Stimulated activated CD8-positive, alpha-beta memory T cell treated with anti-CD3 and anti-CD28 coated beads, Interleukin-15, amount 100 ng/mL, for 48 hours (primary cell): ENCODE measurements around the gene JARID2.

Source experiments
- DNase-seq, 2 donors: peaks; one replicate each; pipeline ENCODE4 v3.0.0-alpha.2; 2020; ENCODE audit warnings: low read depth in 2 of 2

Gene JARID2

DNA sequence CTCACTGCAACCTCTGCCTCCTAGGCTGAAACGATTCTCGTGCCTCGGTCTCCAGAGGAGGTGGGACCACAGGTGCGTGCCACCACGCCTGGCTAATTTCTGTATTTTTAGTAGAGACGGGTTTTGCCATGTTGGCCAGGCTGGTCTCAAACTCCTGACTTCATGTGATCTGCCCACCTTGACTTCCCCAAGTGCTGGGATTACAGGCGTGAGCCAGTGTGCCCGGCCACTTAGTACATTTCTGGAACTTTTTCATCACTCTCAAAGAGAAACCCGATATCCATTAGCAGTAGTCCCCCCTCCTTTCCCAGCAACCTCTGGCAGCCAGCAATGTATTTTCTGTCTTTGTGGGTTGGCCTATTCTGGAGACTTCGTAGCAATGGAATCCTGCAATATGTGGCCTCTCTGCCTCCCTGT, 109.8 kb downstream of the JARID2 start:
- DNase-seq = no peak

DNA sequence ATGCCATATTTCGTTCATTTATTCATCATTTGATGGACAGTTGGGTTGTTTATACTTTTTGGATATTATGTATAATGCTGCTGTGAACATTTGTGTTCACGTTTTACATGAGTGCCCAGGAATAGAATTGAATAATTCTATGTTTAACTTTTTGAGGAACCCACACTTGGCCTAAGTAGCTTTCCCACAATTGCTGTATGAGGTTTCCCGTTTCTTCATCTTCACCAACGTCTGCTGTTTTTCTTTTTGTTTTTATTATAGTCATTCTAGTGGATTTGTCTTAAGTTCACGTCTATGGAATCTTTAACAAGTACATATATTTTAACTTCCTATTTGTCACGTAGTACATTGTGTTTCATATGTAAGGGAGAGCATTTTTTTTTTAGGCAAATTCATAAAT, 110.3 kb downstream of the JARID2 start:
- no peak for DNase-seq

DNA sequence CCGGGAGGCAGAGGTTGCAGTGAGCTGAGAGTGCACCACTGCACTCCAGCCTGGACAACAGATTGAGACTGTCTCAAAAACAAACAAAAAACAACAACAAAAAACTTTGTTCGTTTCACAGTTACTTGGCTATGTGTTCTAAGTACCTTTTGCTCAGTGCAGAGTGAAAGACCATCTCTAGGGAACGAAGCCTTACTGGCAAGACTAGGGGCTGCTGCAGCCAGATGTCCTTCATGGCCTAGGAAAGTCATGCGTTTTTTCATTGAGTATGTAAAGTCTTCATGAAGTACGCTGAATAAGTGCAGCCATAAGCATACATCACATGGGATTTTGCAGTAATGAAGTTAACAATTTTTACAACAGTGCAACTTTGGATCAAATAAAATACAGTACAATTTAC, 111.1 kb downstream of the JARID2 start:
- no peak for DNase-seq

DNA sequence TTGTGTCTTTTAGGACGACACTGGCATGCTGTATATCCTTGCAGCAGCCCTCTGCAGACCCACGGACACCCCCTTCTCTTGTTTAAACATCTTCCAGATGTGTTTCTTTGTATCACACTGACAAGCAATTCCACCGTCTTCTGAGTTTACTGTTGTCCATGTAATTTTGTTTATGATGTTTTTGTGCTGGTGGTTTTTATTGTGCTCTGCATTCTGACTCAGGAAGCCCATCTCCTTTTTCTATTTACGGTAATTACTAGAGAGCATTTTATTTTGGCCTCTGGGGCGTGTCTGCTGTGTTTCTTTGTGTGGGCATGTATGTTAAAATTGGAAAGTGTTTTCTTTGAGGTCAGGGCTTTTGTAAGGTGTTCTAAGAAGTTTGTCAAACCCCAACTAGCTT, 111.9 kb downstream of the JARID2 start:
- no peak for DNase-seq

DNA sequence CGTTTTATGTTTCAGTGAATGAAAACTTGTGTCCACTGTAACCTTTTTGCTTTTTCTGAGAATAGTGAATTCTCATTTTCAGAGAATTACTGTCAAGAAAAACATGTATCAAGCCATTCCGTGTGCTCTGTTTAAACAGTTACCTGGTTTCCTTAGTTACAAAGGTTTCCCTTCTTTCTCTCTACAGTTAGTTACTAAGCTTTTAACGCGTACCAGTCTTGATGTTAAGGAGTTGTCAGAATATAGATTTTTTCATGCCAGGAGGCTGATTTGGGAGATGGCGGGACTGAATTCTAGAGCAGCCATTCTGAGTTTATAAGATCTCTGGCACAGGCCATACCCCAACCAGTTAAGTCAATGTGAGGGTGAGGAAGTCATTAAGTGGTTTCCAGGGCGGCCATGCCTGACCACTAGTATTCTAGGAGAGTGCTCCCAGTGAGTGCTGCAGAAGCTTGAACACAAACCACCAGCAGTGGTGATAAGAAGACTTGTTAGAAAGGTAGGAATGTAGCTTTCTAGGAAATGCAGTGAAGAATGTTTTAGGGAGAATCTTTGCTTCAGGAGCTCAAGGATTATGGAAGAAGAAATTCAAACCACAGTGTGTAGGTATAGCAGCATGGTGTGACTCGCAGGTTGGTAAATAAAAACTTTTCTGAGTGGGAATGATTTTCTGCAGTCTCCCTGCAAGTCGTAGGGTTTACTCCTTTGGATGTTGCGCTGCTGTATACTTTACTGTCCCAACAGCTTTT, 112.9 kb downstream of the JARID2 start:
- DNase-seq = no peak

DNA sequence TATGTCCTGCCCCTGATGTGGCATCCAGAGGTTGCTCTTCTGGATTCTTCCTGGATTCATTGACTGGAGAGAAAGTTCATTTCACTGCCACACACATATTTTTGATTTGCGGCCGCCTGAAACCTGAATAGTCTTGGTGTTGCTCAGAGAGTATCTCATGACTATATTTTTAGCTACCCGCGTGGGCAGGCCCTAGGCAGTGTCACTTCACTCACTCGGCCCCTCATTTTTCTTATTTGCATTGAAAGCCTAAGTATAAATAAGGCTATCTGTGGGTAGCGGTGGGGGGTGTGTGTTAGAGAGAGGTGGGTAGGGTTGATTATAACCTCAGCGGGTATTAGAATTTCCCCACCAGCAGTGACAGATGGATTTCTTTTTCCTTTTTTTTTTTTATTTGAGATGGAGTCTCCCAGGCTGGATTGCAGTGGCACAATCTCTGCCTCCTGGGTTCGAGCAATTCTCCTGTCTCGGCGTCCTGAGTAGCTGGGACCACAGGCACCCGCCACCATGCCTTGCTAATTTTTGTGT, 113.5 kb downstream of the JARID2 start:
- no peak for DNase-seq

DNA sequence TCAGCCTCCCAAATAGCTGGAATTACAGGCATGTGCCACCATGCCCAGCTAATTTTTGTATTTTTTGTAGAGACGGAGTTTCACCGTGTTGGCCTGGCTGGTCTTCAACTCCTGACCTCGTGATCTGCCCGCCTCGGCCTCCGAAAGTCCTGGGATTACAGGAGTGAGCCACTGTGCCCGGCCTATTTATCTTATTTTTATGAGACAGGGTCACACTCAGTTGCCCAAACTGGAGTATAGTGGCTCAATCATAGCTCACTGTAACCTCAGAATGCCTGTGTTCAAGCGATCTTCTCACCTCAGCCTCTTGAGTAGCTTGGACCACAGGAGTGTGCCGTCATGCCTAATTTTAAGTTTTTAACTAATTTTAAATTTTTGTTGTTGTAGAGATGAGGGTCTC, 114.4 kb downstream of the JARID2 start:
- DNase-seq = no peak

DNA sequence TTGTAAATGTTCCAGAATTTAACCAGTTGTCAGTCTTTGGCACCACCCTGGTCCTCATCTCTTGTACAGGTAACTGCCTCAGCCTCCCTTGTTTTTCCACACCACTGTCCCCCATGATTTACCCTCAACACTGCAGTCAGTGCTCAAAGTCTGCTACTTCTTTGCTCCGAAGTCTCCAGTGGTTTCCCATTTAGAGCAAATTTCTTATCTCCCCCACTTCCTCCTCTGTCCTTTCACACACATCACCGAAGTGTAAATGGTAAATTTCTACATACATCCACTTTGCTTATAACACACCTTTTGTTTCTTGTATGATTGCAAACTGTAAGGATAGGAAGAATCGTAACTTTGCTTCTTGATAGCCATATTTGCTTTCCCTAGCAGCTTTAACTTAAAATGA, 115.3 kb downstream of the JARID2 start:
- no peak for DNase-seq

DNA sequence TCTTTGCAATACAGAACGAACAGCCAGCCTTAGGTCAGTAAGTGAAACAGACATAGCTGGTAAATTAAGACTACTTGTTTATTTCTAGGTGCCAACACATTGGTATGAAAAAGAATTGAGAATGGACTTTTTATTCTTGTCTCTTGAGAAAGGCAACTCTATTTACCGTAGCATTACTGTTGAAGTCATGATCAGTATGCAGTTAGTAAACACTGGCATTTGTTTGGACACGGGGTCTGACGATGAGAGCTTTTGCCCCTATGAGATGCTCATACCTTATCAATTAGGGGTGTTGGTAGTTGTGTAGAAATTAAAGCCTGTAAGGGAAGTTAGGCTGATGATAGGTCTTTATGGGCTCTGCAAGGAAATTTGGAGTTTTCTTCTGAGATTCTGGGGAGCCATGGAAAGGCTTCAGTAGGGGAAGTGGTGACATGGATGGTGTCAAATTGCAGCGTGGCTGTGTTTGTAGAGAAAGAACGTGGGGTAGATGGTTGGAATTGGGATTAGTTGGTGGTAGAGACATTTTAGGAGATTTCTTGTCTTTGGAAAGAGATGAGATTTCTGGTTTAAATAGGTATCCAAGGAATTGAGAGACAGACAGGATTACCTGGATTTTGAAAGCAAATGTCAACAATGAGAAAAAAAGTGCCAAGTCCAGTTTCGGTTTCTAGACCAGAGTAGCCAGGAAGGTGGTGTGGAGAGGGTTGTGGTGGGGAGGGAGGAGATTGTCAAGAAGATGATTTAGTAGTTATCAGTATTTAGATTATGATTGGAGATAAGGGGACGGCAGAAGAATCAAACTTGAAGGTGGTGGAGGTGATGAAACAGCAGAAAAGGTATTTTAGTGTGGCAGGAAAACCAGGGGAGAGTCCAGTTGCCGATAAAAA, 116.6 kb downstream of the JARID2 start:
- no peak for DNase-seq

DNA sequence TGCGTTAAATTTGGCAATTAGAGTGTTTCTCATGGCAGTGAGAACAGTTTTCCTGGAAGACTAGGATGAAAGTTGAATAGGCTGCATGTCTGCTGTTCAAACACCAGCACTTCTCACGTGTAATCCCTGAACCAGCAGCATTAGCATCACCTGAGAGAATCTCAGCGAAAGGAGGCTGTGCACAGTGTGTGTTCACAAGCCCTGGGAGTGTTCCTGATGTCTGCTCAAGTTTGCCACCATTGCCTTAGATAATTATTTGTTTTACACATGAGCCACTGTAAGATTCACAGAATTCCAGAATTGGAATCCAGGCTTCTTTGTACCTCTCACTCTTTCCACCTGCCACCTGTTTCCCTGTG, 117.3 kb downstream of the JARID2 start:
- DNase-seq = no peak

DNA sequence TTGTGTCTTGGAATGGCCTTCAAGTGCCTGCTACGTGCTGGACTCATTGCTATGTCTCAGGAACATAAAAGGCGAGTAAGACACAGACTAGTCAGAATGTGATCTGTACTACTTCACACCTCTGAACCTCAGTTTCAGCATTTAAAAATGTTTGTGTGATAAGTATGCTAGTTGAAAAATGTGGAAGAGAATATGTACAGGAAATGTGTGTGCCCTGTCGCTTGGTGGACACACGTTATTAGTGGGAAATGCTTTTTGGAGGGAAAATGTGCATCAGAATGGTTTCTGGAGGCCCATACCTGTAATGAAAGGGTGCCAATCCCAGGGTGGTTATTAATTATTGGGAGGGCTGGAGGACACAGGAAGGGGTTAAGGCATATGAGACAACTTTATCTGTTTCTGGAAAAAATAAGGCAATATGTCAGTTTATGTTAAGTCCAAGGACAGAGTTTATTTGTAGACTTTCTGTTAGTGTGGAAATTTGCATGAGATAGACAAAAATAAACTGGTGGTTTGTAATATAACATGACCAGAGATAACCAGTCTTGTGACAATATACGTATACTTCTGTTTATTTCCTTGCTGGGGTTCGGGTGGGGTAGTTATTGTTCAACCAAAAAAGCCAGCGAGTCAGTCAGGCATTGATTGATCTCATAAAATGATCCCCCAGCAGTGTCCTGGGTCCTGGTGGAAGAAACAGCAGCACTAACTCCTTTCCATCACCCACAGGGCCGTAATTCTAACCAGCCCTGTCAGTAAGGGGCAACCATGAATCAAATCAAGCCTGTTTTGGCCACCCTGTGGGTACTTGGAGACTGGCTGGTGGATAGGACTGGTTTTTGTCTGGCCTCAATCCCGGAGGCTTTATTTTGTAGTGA, 117.9 kb downstream of the JARID2 start:
- no peak for DNase-seq

DNA sequence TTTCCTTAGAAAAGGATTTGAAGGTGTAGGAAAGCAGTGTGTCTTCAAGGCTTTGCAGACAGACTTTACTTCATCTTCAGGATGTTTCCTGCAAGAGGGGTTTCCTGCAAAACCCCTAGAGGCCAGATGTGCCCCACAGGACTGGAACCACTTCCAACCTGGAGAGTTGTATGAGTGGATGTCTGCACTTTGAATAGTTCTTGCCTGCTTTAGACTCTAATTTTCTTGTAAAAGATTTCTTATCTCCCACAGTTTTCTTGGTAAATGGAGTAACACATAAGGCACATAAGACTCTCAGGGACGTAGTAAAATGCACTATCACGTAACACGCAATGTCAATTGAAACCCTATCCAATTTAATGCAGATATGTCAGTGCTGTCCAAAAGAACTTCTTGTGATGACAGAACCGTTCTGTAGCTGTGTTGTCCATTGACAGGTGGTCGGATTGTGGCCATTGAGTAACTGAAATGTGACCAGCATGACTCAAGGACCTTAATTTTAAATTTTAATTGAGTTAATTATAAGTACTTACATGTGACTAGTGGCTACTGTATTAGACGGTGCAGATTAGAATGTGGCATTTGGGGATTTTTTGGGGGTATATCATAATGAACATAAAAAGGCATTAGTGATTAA, 118.7 kb downstream of the JARID2 start:
- DNase-seq = no peak

DNA sequence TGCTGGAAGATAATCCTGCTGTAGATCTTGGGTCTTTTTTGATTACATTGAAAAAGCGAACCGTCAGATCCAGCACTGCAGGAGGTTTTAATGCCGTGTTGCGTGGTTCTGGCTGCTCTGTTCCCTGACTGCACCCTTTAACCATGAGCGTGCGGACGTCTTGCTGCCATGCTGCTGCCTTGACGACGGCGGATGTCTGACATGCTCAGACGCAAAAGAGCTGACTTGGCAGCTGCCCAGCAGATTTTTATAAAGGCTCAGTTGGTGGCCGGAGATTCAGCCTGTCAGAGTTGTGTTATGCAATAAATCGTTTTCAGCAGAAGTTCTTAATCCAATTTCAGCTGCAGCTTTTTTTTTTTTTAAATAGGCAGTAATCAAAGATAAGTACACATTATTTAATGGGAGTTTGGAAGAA, 119.4 kb downstream of the JARID2 start:
- DNase-seq = peak; percentile 10 to 28

DNA sequence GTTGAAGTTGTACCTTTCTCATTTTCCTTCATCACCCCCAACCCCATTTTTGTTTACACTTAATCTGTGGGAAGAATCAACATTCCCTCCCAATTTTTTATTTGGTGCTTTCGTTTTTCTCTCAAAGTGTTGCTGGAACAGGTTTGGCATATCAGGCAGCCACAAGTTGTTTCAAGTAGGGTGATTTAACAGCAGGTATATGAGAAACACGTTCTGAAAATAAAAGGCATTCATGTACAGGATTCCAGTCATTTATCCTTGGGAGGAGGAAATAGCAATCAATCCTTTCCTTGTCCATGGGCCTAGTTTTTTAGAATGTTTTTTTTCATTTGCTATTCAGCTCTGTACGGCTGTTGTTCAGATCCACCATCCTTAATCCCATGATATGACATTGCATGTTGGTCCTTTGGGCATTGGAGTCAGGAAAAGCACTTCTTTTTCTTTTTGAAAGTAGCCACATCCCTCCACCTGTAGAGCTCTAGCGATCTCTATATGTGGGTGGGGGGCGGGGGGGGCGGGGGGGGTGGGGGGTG, 120.2 kb downstream of the JARID2 start:
- DNase-seq = no peak

DNA sequence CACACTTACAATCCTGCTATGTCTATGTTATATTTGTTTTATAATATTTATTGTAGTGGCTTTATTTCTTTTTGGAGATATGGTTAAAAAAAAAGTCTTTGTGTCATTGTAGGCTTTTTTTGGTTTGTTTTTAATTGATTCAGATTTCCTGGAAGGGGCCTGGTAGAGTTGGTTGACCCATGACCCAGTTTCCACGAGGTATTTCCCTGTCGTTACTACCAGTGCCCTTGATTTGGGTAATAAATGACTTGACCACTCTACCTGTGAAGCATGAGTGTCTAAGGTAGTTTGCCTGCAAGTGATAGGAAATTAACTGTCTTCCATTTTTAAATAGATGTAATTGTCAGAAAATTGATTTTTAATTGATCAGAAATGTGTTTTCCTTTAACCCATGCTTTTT, 121.0 kb downstream of the JARID2 start:
- DNase-seq = no peak

DNA sequence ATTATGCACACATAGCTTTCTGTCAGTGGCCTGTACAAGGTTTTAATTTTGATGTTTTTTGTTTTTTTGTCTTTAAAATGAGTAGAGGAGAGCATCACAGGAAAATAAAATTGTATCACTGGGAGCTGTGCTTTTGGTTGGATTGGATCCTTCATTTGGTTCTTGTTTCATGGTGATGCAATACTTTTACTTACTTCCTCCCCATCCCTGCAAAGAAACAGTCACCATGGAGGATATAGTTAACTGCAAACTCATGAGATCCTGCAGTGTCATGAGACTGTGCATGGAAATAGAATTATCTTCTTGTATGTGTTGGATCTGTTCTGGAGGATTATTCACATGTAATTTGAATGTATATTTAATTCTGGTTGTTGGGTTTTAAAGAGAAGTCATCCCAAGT, 122.3 kb downstream of the JARID2 start:
- no peak for DNase-seq

DNA sequence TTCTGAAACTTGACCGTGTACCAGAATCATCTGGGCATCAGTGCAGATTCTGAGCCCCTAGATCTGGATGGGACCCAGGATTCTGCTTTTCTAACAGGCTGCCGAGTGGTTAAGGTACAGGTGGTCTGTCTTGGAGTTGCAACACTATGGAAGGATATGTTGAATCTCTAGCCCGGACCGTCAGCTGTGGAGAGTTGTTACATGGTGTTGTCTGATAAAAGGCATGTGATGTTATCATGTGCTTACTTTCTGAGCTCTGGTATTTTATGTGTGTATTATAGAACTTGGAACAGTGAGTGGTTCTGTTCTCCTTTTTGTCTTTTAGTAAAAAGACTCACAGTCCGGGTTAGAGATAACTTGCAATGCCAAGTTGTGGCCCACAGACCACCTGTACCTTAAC, 123.0 kb downstream of the JARID2 start:
- no peak for DNase-seq

DNA sequence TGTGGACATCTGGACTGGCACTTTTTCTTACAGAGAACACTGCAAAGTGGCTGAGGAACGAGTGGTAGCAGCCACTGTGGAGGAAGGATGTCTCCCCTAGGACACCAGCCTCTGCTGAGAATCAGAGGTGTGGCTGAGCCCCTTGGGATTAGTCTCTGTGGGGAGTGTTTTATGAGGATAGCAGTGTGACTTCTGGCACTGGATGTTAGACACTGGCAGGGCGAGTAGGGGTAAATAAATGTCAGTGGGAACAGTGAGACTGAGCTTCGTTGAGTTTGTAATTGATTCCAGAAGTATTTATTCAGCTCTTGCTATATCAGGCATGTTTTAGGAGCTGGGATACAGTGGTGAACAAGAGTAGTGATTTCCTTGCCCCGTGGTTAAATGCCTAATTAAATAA, 124.0 kb downstream of the JARID2 start:
- no peak for DNase-seq

DNA sequence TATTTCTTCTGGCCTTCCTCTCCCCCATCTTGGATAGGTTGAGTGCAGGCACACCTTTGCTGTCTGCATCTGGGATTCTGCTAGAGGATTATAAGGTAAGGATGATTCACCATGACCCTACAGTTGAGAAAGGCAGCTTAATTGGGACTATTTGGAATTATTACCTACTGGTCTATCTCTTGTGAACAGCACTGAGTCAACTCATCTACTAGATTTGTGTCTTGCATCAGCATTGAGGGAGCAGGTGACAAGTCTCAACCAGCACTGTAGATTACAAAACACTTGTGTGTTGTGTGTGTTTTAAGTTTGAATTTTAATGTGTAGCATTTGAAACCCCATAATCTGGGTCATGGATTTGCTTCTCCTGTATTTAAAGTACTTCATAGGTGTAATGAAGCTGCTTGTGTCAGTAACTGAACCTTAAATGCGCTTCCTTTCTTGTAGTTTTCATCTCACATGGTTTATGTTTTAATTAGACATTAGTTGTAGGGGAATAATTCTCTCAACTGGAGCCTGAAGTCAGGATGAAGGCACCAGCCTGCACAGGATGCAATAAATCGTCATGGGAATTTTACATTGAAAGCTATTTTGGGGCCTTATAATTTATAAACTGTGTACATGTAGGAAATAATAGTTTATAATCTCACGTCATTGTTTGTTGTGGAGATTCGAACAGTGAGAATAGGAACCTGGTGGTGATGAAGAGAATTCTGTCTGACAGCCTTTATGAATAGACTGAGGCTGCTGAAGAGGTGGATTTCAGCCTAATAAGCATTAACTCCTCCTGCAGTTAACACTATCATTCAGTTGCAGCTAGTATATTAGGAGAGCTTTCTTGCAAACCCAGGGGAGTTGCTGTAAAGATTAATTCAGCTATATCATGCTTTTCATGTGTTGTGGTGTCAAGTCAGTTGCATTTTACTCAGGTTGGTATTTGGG, 125.1 kb downstream of the JARID2 start:
- DNase-seq = no peak

DNA sequence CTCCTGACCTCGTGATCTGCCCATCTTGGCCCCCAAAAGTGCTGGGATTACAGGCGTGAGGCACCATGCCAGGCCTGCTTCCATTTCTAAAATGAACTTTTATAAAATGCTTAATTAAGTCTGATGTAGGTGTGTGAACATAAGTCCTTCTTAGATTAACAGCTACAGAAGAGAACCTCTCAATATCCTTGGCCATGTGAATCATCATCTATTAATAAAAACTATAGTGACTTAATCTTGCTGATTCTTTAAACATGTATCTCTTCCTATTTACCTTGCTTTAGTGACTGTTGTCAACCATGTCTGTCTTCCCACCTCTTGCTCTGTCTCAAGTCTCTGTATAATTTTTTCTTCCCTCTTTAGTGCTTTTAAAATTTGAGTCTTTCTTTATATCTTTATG, 127.1 kb downstream of the JARID2 start:
- no peak for DNase-seq
